K562 (cell line): ENCODE data around the gene IGF2BP3. TPM values are rescaled to one million over a fixed set of nuclear protein-coding genes. Genes with fewer than 3 reads are reported as not detected.

ENCODE experiments used
- HNRNPK ChIP-seq: fragments of 200-400 bp; formaldehyde crosslinking; IDR thresholded peaks from one replicate; pipeline ENCODE4 v1.6.1; 2018; ENCODE audit warnings: mild to moderate bottlenecking, low read depth, low read length; ENCODE audit not compliant: poor library complexity, severe bottlenecking
- MYC ChIP-seq, 2 experiments: fragments of 250-450 bp in 1 of 2; sonication (Bioruptor Pico) in 1 of 2; IDR thresholded peaks; 2 replicates each; pipeline versions ENCODE4 v1.5.1 to v1.6.1; 2012 to 2021; ENCODE audit warnings: low read depth in 2 of 2, borderline replicate concordance in 1 of 2, improper control_type of control experiment in 1 of 2, low read length in 1 of 2, mild to moderate bottlenecking in 1 of 2, moderate library complexity in 1 of 2
- SMC3 ChIP-seq: conservative IDR thresholded peaks from 2 replicates; pipeline ENCODE4 v1.6.1; 2011; ENCODE audit warnings: low read depth, low read length, improper control_type of control experiment; ENCODE audit not compliant: insufficient read depth
- TFAP4 ChIP-seq: sonication (generic); formaldehyde crosslinking; IDR thresholded peaks from 2 replicates; pipeline ENCODE4 v1.8.0; 2022; ENCODE audit warnings: missing genetic modification reagents, mild to moderate bottlenecking, moderate library complexity, borderline replicate concordance
- ZFP1 ChIP-seq: fragments of 450-650 bp; formaldehyde crosslinking; IDR thresholded peaks from 2 replicates; pipeline ENCODE4 v1.4.0; 2020; ENCODE audit warnings: mild to moderate bottlenecking, mixed read lengths
- ZFPM2 ChIP-seq: fragments of 250-450 bp; sonication (Bioruptor Pico); IDR thresholded peaks from 2 replicates; pipeline ENCODE4 v1.5.1; 2022; ENCODE audit warnings: mild to moderate bottlenecking
- ZNF133 ChIP-seq: fragments of 250-450 bp; sonication (Bioruptor Pico); IDR thresholded peaks from 2 replicates; pipeline ENCODE4 v1.4.0; 2020; ENCODE audit warnings: mild to moderate bottlenecking
- polyA plus RNA-seq, 8 experiments: library from polyadenylated mRNA; depleted of rRNA in 4 of 8; stranded (reverse) in 5 of 8; unstranded in 3 of 8; fragments of >200 nt; fragmentation: Nextera tagmentation in 2 of 8; fragmentation: Illumina TruSeq in 1 of 8; extraction: Ambion mirVana in 2 of 8; extraction: Trizol in 1 of 8; gene quantifications; 2 replicates each; pipeline versions ENCODE4 v1.2.1 to v1.2.3, GENCODE V29; 2011 to 2014; ENCODE audit warnings: inconsistent platforms in 1 of 8, missing spikeins in 1 of 8
- total RNA-seq, 7 experiments: library from RNA; depleted of rRNA in 6 of 7; stranded (reverse); fragments of >200 nt in 6 of 7; fragmentation: Illumina TruSeq in 2 of 7; extraction: Trizol in 2 of 7; gene quantifications; 2 replicates each; pipeline versions ENCODE4 v1.2.1 to v1.2.3, GENCODE V29; 2011 to 2021; ENCODE audit warnings: low replicate concordance in 1 of 7
- TF ChIP-seq, protein P1 (sequence below): fragments of 250-450 bp; sonication (Bioruptor Pico); IDR thresholded peaks from 2 replicates; pipeline ENCODE4 v1.5.0; 2021; ENCODE audit warnings: mild to moderate bottlenecking, moderate library complexity
- TF ChIP-seq, protein P2 (sequence below), 3 experiments: IDR thresholded peaks in 2 of 3; conservative IDR thresholded peaks in 1 of 3; 2 replicates each; pipeline ENCODE4 v1.5.1; 2011 to 2012; ENCODE audit warnings: low read length in 3 of 3, mild to moderate bottlenecking in 3 of 3, control low read depth in 2 of 3, improper control_type of control experiment in 1 of 3, inconsistent platforms in 1 of 3, low read depth in 1 of 3, mixed read lengths in 1 of 3, moderate library complexity in 1 of 3; ENCODE audit not compliant: insufficient read depth in 2 of 3

The IGF2BP3 gene
- total and polyA plus RNA-seq, 9 of the 15 experiments (the other 6 are each of a cell fraction or from before 2014, with no cell fraction given): 8.4 to 88.1 (median 61.2) TPM

DNA sequence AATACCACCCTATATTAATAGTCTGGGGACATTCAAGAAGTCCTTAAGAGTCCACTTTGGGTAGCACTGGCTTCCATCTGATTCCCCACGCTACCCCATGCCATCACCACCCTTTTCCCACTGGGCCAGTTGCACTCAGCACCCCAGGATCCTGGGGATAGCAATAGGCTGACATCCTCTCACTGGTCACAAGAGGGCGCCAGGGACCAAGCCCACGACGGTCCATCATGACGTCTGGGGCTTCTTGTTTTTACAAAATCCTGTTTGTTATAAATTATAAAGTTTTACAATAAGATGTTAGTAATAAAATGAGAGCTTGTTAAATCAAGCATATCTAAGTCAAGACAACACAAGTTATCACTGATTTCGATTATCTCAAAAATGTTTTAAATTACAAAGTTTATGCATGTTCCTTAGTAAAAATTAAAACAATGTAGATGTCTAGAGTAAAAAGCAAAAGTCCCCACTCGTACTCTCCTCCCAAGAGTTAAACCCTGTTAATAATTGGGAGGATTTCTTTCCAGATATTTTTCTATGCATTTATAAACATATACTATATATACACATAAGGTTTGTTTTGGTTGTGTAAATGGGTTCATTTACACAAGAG lies 208.3 kb downstream of the IGF2BP3 start (continued):
- TF ChIP-seq HNRNPK (no peak), SMC3 (peak; percentile 69), TFAP4 (CRISPR knock-in tag) (peak; percentile 33; the same call in 1 of the 2 replicates), ZFPM2 (CRISPR knock-in tag) (no peak), MYC (IDR thresholded peaks at IDR 0.05; ENCODE audit: low read depth, low read length) (0 out of 2 replicates have a peak, but pooled peaks have one; percentile 27), MYC (CRISPR knock-in tag; IDR thresholded peaks at IDR 0.05; ENCODE audit: borderline replicate concordance, low read depth) (no peak), ZNF133 (CRISPR knock-in tag) (no peak), ZFP1 (no peak)
- TF ChIP-seq, protein P1, sequence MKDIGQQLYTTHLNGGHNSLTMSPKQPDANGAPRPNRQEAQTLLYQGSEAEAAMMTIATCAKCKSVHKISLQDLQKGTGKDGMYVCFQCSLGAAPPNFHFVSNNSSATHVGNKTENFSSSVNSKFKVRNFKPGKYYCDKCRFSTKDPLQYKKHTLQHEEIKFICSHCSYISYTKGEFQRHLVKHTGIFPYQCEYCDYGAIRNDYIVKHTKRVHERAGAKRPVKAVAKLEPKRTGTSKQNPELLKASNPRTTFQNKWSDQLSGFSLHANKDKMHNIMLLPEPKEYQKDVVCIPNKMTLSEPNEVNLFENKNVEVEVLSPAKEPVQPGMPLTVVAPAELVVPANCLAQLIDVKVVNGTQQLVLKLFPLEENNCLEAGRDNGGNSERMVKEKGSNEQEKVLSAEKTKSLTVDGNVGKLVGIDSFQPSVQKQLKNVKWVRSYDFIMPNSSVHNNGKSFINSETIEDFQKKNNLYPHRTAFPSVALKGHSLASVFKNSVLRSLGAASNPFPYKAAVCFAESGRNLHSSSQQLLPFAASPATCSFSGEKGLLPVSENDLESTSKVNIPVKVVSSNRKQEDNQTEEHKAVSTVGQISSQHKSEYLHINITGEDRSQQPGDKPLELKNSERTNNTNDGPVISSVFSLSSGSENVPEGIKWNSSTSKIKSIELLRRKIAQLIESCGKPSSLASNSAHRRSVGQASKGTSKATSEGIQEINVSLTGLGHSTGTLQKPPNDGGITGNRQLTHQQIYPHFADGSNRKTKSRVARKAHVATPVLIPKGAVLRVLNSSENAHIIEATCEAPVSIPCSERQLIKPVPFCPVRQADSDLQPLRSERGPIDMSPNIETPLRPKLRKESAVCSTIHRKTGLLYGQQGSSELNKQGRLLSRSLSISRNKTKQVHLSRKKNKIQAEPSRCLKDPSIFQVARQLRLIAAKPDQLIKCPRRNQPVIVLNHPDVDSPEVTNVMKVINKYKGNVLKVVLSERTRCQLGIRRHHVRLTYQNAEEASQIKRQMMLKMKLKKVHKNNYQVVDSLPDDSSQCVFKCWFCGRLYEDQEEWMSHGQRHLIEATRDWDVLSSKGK (CRISPR knock-in tag): no peak
- TF ChIP-seq, protein P2, sequence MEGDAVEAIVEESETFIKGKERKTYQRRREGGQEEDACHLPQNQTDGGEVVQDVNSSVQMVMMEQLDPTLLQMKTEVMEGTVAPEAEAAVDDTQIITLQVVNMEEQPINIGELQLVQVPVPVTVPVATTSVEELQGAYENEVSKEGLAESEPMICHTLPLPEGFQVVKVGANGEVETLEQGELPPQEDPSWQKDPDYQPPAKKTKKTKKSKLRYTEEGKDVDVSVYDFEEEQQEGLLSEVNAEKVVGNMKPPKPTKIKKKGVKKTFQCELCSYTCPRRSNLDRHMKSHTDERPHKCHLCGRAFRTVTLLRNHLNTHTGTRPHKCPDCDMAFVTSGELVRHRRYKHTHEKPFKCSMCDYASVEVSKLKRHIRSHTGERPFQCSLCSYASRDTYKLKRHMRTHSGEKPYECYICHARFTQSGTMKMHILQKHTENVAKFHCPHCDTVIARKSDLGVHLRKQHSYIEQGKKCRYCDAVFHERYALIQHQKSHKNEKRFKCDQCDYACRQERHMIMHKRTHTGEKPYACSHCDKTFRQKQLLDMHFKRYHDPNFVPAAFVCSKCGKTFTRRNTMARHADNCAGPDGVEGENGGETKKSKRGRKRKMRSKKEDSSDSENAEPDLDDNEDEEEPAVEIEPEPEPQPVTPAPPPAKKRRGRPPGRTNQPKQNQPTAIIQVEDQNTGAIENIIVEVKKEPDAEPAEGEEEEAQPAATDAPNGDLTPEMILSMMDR (IDR thresholded peaks at IDR 0.05 in 2 of 3, conservative IDR thresholded peaks at IDR 0.05 in 1 of 3; ENCODE audit: insufficient read depth in 2 of 3, low read depth in 1 of 3, low read length in 3 of 3): peak; percentile 88 to 92 (median 91)
